GM12873 (cell line): ENCODE measurements around the gene TRIM28.

ENCODE experiments used
- TF ChIP-seq, protein P1 (sequence below): IDR thresholded peaks from 2 replicates; pipeline ENCODE4 v1.5.1; 2012; ENCODE audit warnings: low read depth, mild to moderate bottlenecking, moderate library complexity, low read length, control low read depth; ENCODE audit not compliant: insufficient read depth; ENCODE audit errors: missing control alignments

Gene TRIM28

DNA sequence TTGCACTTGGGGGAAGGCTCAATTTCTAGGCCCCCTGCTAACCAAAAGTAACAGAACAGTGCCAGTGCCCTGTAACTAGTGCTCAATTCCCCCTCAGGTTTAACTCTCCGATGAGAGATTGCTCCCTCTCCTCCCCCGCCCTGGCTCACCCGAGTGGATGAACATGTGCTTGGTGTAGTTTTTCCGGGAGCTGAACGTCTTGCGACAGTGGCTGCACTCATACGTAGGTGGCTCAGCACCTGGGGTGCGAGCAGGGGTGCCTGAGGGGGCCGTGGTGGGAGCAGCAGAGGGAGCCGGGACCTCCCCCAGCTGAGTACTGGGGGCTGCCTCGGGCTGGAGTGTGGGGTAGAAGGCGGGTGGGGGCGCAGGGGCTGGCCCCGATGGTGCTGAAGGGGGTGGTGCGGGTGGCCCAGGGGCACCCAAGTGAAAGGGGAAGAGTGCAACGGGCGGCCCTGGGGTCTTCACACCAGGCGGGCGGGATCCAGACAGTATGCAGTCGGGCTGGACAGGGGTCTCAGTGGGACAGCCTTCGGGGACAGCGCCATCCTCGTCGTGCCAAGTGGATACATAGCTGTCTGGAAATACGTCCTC, 27.5 kb upstream of the TRIM28 start:
- TF ChIP-seq, protein P1, sequence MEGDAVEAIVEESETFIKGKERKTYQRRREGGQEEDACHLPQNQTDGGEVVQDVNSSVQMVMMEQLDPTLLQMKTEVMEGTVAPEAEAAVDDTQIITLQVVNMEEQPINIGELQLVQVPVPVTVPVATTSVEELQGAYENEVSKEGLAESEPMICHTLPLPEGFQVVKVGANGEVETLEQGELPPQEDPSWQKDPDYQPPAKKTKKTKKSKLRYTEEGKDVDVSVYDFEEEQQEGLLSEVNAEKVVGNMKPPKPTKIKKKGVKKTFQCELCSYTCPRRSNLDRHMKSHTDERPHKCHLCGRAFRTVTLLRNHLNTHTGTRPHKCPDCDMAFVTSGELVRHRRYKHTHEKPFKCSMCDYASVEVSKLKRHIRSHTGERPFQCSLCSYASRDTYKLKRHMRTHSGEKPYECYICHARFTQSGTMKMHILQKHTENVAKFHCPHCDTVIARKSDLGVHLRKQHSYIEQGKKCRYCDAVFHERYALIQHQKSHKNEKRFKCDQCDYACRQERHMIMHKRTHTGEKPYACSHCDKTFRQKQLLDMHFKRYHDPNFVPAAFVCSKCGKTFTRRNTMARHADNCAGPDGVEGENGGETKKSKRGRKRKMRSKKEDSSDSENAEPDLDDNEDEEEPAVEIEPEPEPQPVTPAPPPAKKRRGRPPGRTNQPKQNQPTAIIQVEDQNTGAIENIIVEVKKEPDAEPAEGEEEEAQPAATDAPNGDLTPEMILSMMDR: no peak

DNA sequence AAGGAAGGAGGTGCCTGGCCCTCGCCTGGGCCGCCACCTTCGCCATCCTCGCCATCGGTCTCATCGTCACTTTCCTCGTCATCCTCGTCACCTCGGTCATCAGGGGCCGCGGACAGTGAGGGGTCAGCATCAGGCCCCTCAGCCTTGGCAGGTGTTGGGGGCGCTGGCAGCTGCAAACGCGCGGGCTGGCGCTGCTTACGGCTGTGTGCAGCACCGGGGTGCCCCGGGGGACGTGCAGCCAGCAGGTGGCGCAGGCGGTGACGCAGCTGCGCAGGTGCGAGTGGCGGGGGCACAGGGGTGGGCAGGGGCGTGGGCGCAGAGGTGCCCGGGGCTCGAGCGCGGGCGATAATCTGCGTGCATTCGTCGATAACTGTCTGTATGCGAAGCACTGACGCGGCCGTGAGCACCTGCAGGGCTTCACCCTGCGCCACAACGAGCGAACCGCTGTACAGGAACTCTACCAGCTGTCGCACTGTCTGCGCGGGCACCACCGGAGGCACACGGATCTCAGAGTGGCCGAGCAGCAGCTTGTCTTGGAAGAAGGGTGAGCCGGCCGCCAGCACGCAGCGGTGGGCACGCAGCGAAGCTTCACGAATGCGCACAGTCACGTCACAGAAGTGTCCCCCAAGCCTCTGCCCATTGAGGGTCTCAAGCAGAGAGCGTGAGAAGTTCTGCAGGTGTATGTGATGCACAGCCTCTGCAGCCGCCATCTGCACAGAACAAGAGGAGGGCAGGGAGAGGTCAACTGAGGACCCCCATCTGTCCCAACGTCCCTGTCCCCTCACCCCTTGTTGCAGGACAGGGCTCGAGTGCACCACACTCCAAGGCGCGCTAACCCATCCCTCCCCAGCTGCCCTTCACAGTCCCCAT, 26.7 kb upstream of the TRIM28 start:
- TF ChIP-seq, protein P1: peak; percentile 3

DNA sequence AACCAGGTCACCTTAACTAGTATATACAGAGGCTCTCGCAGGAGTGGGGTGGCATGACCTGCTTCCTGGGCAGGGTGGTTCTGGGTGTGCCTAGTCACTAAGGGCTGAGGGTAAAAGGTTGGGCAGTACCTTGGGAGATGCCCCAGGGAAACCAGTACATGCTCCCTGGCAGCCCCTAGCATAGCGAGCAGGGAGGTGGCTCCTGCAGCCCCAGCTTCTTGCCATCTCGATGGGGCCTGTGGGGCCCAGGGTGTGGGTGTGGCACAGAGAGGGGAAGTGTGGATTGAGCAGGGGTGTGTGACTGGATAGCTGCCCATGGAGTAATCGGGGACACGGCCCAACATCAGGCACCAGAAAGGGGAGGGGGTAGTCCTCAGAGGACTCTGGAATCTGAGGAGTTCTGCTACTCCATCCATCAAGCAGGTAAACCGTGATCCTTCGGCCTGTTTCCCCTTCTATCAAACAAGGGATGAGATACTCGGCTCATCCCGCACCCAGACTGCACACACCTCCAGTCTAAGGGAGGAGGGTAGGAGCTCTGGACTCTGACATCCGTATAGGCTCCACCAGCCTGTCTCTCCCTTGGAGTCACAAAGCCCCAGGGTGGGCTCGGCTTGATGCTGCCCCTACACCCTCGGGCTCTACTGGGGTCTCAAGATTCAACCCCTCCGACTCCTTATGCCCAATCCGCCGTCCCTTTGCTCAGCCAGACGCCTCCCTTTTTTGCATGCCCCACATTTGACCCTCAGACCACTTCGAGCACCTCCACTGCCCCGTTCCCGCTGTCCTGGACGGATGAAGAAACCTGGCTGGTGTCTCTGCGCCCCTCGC, 25.4 kb upstream of the TRIM28 start:
- TF ChIP-seq, protein P1: no peak

DNA sequence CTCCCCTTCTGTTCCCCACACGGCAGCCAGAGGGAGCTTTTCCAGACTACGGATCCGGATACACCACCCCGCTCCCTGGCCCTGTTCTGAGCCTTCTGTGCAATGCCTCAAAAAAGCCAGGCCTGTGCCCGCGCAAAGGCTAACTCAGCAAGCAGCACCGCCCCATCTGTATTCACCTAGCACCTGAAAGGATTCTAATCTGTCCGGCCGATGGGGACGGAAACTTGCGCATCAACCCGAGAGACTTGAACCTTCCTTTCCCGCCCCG, 24.8 kb upstream of the TRIM28 start:
- TF ChIP-seq, protein P1: peak; percentile 54

DNA sequence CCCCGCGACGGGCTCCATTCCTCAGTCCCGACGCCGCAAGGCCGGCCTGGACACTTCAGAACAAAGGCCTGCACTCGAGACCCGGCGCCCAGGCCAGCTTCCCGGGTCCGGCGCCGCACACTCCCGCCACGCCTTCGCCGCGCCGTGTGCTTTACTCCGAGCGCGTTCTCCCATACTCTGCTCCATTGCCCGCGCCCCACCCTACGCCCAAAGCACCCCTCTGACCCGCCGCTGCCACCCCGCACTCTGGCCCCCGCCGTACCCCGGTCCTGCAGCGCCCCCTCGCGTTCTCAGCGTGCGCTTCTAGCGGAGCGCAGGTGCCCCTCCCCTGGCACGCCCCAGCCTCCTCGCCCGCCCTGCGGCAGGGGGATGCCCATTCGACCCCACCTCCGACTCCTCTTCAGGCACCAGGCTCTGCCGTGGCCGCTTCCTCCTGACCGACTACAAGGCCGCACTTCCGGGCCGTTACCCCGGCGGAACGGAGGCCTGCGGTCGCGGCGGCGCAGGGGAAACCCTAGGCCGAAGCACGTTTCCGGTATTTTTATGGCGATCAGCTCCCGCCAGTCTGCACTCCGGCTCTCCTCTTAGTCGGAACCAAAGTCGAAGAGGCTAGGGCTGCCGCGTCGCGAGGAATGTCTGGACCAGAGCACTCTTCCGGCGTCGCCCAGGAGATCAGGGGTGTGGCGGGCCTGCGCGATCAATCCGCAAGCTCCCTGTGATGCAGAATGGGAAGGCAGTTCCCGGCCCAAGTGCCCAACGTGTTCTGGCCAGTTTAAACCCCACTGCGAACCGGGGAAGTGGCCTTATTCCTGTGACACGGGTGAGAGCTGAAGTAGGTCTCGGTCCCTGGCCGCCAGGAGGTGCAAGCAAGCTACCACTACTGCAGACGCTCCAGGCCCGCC, 24.3 kb upstream of the TRIM28 start, which contains the start of gene ZBTB45:
ZBTB45 (minus strand) TSS at position 456 of the 902 bp plus-strand sequence. CDS start 2,137 bp downstream, outside the sequence.
- TF ChIP-seq, protein P1: peak; percentile 78

DNA sequence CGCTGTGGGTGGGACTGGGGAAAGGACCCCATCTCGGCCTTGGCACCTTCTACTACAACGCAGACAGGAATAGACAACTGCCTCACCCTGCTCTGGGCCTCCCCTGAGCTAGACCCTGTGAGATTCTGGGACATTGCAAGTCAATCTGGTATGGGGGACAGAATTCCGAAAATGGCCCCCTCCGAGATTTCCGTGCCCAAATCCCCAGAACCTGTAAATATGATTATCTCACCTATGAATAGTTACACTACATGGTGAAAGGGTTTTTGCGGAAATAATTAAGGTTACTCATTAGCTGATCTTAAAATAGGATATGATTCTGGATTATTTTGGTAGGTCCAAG, 23.6 kb upstream of the TRIM28 start:
- TF ChIP-seq, protein P1: no peak
